ENCODE results near the gene PLEKHA8.

The PLEKHA8 gene

GRCh38 chr7:29989257-29989995 lies 38.8 kb upstream of the PLEKHA8 start, which contains the start of gene SCRN1:
TSS of gene SCRN1 (minus strand) at chr7:29989801. CDS start at chr7:29969067, 20,734 bp downstream.
- ChIA-PET POLR2A (interaction anchor here (0.8 to 1.0 kb wide), 3 partner anchors 8 to 38 kb away, joined by 3 to 4 read pairs (median 3); no protein-coding TSS in a partner anchor), CTCF (no interaction called here)
- peak; percentile 68 for DNase-seq (ENCODE audit: extremely low spot score)
- TF ChIP-seq SP1 (IDR thresholded peaks at IDR 0.05), result no peak
- no peak for TF ChIP-seq PKNOX1 (IDR thresholded peaks at IDR 0.05)
- no peak for TF ChIP-seq HDGF (IDR thresholded peaks at IDR 0.05; ENCODE audit: borderline replicate concordance)
- no peak for TF ChIP-seq BHLHE40 (IDR thresholded peaks at IDR 0.05; ENCODE audit: borderline replicate concordance)
- no peak for TF ChIP-seq ARNT (IDR thresholded peaks at IDR 0.05)
- TF ChIP-seq SUZ12 (IDR thresholded peaks at IDR 0.05), result no peak
- TF ChIP-seq L3MBTL2 (conservative IDR thresholded peaks at IDR 0.05), result no peak
- no peak for TF ChIP-seq ELF4 (IDR thresholded peaks at IDR 0.05)
- no peak for TF ChIP-seq TARDBP (IDR thresholded peaks at IDR 0.05)
- no peak for TF ChIP-seq NFRKB (IDR thresholded peaks at IDR 0.05)
- no peak for TF ChIP-seq ZNF384 (IDR thresholded peaks at IDR 0.05)
- no peak for TF ChIP-seq CTBP1 (IDR thresholded peaks at IDR 0.05; ENCODE audit: borderline replicate concordance)
- no peak for TF ChIP-seq FOXK2 (IDR thresholded peaks at IDR 0.05)
- no peak for TF ChIP-seq FOXA1 (IDR thresholded peaks at IDR 0.05)
- no peak for TF ChIP-seq LEF1 (IDR thresholded peaks at IDR 0.05; ENCODE audit: borderline replicate concordance)
- no peak for TF ChIP-seq FOXM1 (IDR thresholded peaks at IDR 0.05; ENCODE audit: borderline replicate concordance)

GRCh38 chr7:29990931-29991330 lies 37.3 kb upstream of the PLEKHA8 start:
- CTCF ChIA-PET, result no interaction called here
- no peak for TF ChIP-seq CTBP1 (IDR thresholded peaks at IDR 0.05; ENCODE audit: borderline replicate concordance)
- TF ChIP-seq BHLHE40 (IDR thresholded peaks at IDR 0.05; ENCODE audit: borderline replicate concordance), result no peak
- TF ChIP-seq LEF1 (IDR thresholded peaks at IDR 0.05; ENCODE audit: borderline replicate concordance), result no peak
- TF ChIP-seq NFRKB (IDR thresholded peaks at IDR 0.05), result no peak
- TF ChIP-seq ELF4 (IDR thresholded peaks at IDR 0.05), result no peak
- TF ChIP-seq SP1 (IDR thresholded peaks at IDR 0.05), result no peak
- no peak for TF ChIP-seq ZNF384 (IDR thresholded peaks at IDR 0.05)
- TF ChIP-seq L3MBTL2 (conservative IDR thresholded peaks at IDR 0.05), result no peak
- no peak for TF ChIP-seq ARNT (IDR thresholded peaks at IDR 0.05)
- TF ChIP-seq FOXA1 (IDR thresholded peaks at IDR 0.05), result no peak
- TF ChIP-seq TARDBP (IDR thresholded peaks at IDR 0.05), result no peak

DNA sequence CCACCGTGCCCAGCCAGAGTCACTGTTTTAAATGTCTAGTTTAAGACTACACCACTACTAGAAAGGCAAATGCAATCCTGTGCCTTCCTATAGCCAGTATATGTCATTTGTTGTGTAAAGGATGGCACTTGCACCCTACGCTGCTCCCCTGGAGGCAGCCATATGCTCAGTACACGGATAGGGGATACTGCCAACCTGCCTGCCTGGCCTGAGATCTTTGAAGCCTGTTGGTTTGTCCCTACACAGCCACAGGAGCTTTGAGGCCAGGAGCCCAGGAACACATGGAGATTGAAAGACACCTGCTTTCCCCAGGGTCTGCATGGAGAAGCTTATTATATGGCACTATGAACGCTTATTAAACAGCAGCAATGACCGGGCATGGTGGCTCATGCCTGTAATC lies 36.3 kb upstream of the PLEKHA8 start:
- CTCF ChIA-PET, result interaction anchor here (0.7 kb wide), 1 partner anchor 14 kb away, joined by 3 read pairs; no protein-coding TSS in a partner anchor

More at GRCh38 chr7:29990931-29991330, 37.3 kb upstream of the PLEKHA8 start:
- DNase-seq (ENCODE audit: extremely low spot score), result no peak
- POLR2A ChIA-PET, result no interaction called here

DNA sequence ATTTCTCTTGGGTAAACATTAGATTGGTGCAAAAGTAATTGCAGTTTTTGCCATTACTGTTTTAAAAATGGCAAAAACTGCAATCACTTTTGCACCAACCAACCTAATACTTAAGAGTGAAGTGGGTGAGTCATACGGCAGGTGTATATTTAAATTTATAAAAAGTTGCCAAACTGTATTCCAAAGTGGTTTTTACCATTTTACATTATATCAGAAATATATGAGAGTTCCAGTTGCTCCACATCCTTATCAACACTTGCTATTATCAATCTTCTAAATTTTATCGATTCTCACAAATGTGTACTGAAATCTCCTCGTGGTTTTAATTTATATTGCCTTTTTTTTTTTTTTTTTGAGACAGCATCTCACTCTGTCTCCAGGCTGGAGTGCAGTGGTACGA lies 35.1 kb upstream of the PLEKHA8 start:
- no peak for TF ChIP-seq FOXM1 (IDR thresholded peaks at IDR 0.05; ENCODE audit: borderline replicate concordance)
- DNase-seq (ENCODE audit: extremely low spot score), result no peak
- ChIA-PET POLR2A (no interaction called here), CTCF (no interaction called here)

More for the DNA sequence above, 36.3 kb upstream of the PLEKHA8 start:
- TF ChIP-seq L3MBTL2 (conservative IDR thresholded peaks at IDR 0.05) (no peak), BHLHE40 (IDR thresholded peaks at IDR 0.05; ENCODE audit: borderline replicate concordance) (no peak), NFRKB (IDR thresholded peaks at IDR 0.05) (no peak), ZNF384 (IDR thresholded peaks at IDR 0.05) (no peak), ARNT (IDR thresholded peaks at IDR 0.05) (no peak), CTBP1 (IDR thresholded peaks at IDR 0.05; ENCODE audit: borderline replicate concordance) (no peak), FOXA1 (IDR thresholded peaks at IDR 0.05) (no peak), PKNOX1 (IDR thresholded peaks at IDR 0.05) (no peak), FOXM1 (IDR thresholded peaks at IDR 0.05; ENCODE audit: borderline replicate concordance) (no peak), TARDBP (IDR thresholded peaks at IDR 0.05) (no peak), LEF1 (IDR thresholded peaks at IDR 0.05; ENCODE audit: borderline replicate concordance) (no peak), ELF4 (IDR thresholded peaks at IDR 0.05) (no peak), SUZ12 (IDR thresholded peaks at IDR 0.05) (no peak), FOXK2 (IDR thresholded peaks at IDR 0.05) (no peak), SP1 (IDR thresholded peaks at IDR 0.05) (no peak), HDGF (IDR thresholded peaks at IDR 0.05; ENCODE audit: borderline replicate concordance) (no peak)
- POLR2A ChIA-PET, result no interaction called here
- no peak for DNase-seq (ENCODE audit: extremely low spot score)

DNA sequence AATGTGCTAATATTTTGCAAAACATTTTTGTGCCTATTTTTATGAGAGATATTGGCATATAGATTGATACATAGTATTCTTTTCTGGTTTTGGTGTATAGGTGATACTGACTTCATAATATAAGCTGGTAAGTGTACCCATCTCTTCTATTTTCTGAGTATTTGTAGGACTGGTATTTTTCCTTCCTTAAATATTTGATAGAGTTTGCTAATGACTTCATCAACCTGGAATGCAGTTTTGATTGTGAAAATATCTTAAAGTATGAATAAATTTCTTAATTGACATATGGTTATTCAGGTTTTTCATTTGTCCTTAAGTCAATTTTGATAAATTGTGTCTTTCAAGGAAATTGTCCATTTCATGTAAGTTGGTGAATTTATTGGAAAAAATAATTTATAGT lies 32.6 kb upstream of the PLEKHA8 start:
- no peak for TF ChIP-seq LEF1 (IDR thresholded peaks at IDR 0.05; ENCODE audit: borderline replicate concordance)
- no peak for TF ChIP-seq SP1 (IDR thresholded peaks at IDR 0.05)
- no peak for TF ChIP-seq FOXA1 (IDR thresholded peaks at IDR 0.05)
- TF ChIP-seq FOXK2 (IDR thresholded peaks at IDR 0.05), result no peak
- TF ChIP-seq PKNOX1 (IDR thresholded peaks at IDR 0.05), result no peak
- TF ChIP-seq BHLHE40 (IDR thresholded peaks at IDR 0.05; ENCODE audit: borderline replicate concordance), result no peak
- TF ChIP-seq ELF4 (IDR thresholded peaks at IDR 0.05), result no peak
- TF ChIP-seq TARDBP (IDR thresholded peaks at IDR 0.05), result no peak
- no peak for TF ChIP-seq NFRKB (IDR thresholded peaks at IDR 0.05)
- no peak for TF ChIP-seq CTBP1 (IDR thresholded peaks at IDR 0.05; ENCODE audit: borderline replicate concordance)
- no peak for TF ChIP-seq HDGF (IDR thresholded peaks at IDR 0.05; ENCODE audit: borderline replicate concordance)
- TF ChIP-seq FOXM1 (IDR thresholded peaks at IDR 0.05; ENCODE audit: borderline replicate concordance), result no peak
- no peak for TF ChIP-seq ARNT (IDR thresholded peaks at IDR 0.05)
- no peak for TF ChIP-seq L3MBTL2 (conservative IDR thresholded peaks at IDR 0.05)
- TF ChIP-seq SUZ12 (IDR thresholded peaks at IDR 0.05), result no peak
- TF ChIP-seq ZNF384 (IDR thresholded peaks at IDR 0.05), result no peak
- CTCF ChIA-PET, result no interaction called here
- DNase-seq (ENCODE audit: extremely low spot score), result no peak
- POLR2A ChIA-PET, result no interaction called here

GRCh38 chr7:29996321-29996720 lies 31.9 kb upstream of the PLEKHA8 start:
- TF ChIP-seq LEF1 (IDR thresholded peaks at IDR 0.05; ENCODE audit: borderline replicate concordance) (no peak), FOXK2 (IDR thresholded peaks at IDR 0.05) (no peak), ARNT (IDR thresholded peaks at IDR 0.05) (no peak), PKNOX1 (IDR thresholded peaks at IDR 0.05) (no peak), L3MBTL2 (conservative IDR thresholded peaks at IDR 0.05) (no peak), BHLHE40 (IDR thresholded peaks at IDR 0.05; ENCODE audit: borderline replicate concordance) (no peak), FOXM1 (IDR thresholded peaks at IDR 0.05; ENCODE audit: borderline replicate concordance) (no peak), ELF4 (IDR thresholded peaks at IDR 0.05) (no peak), FOXA1 (IDR thresholded peaks at IDR 0.05) (no peak), SP1 (IDR thresholded peaks at IDR 0.05) (no peak), ZNF384 (IDR thresholded peaks at IDR 0.05) (no peak), NFRKB (IDR thresholded peaks at IDR 0.05) (no peak), TARDBP (IDR thresholded peaks at IDR 0.05) (no peak)
- CTCF ChIA-PET, result no interaction called here
- POLR2A ChIA-PET, result no interaction called here
- DNase-seq (ENCODE audit: extremely low spot score), result no peak
